CD4-positive, alpha-beta T cell treated with Interleukin-6 for 4 hours (primary cell): ENCODE measurements around the gene METTL25.
"Not testable (repeated sequence)": the region's sequence is repeated elsewhere in the genome, so short reads cannot be mapped to it uniquely, and the experiment has no call there.

Experiments
- DNase-seq: peaks from one replicate; pipeline ENCODE4 v3.0.0-alpha.2; 2020; ENCODE audit warnings: mixed read lengths

Gene METTL25, protein sequence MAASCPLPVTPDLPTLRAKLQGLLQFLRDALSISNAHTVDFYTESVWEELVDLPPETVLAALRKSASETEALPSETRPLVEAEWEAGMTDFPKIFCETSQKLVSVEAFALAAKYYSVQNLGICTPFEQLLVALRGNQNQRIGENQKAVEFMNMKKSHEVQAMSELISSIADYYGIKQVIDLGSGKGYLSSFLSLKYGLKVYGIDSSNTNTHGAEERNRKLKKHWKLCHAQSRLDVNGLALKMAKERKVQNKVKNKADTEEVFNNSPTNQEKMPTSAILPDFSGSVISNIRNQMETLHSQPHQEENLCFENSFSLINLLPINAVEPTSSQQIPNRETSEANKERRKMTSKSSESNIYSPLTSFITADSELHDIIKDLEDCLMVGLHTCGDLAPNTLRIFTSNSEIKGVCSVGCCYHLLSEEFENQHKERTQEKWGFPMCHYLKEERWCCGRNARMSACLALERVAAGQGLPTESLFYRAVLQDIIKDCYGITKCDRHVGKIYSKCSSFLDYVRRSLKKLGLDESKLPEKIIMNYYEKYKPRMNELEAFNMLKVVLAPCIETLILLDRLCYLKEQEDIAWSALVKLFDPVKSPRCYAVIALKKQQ

DNA sequence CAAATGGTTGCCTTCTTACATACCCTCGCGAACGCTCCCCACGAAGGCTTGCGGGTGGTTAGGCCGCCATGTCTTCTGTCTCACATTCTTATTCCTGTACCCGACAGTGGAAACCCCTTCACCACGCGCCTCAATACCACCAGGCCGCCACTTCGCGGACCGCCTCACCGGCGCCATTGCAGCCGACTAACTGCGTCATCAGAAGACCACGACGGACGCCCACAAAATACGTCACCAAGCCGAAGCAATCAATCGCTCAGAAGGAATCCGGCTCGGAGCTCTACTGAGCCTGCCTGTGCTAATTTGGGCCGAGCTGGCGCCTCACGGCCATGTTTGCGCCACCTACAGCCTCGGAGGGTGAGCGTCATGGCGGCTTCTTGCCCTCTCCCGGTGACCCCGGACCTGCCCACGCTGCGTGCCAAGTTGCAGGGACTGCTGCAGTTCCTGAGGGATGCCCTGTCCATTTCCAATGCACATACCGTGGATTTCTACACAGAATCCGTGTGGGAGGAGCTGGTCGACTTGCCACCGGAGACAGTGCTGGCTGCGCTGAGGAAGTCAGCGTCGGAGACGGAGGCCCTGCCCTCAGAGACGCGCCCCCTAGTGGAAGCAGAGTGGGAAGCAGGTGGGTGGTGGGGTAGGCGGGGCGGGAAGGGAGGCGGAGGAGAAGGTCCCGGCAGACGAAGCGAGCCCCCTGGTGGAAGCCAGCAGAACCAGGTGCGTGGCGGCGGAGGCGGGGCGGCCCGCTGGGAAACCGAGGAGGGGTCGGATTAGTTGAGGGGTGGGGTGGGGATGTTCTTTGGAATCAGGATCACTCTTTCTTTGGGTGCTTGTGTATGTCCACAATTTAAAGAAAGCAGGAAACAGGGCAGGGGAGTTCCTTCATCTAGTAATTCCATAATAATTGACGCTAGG, at the start of gene METTL25, which contains the start of gene CCDC59:
METTL25 (plus strand) TSS at position 330 of the 915 bp plus-strand sequence; CDS start at position 367, 37 bp downstream.
CCDC59 (minus strand) TSS at position 188 of the 915 bp plus-strand sequence; CDS start at position 177, 11 bp downstream.
- DNase-seq = peak; percentile 98

DNA sequence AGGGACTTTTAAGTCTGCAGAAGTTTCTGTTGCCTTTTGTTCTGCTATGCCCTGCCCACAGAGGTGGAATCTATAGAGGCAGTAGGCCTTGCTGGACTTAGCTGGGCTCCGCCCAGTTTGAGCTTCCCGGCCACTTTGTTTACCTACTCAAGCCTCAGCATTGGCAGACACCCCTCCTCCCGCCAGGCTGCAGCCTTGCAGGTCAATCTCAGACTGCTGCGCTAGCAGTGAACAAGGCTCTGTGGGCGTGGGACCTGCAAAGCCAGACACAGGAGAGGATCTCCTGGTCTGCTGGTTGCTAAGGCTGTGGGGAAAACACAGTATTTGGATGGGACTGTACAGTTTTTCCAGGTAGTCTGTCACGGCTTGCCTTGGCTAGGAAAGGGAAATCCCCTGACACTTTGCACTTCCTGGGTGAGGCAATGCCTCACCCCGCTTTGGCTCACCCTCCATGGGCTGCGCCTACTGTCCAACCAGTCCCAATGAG, 43.9 kb upstream of the METTL25 start:
- DNase-seq = no peak

DNA sequence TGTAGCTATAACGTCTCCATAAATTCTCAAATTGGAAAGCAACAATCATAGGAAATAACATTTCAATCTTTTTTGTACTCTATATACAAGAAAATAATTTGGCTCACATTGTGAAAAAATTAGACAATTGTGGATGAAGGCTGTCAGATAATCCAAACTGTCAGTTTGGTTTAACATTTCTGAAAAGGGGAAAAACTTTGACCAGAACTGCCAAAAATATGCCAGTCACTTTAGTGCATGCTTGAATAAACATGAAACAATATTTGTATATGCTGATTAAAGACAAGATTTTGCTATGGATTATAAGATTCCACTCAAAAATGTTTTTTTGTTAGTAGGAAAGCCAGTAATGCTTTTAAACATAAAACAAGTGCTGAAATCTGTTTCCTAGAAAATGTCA, 39.1 kb upstream of the METTL25 start:
- no peak for DNase-seq

DNA sequence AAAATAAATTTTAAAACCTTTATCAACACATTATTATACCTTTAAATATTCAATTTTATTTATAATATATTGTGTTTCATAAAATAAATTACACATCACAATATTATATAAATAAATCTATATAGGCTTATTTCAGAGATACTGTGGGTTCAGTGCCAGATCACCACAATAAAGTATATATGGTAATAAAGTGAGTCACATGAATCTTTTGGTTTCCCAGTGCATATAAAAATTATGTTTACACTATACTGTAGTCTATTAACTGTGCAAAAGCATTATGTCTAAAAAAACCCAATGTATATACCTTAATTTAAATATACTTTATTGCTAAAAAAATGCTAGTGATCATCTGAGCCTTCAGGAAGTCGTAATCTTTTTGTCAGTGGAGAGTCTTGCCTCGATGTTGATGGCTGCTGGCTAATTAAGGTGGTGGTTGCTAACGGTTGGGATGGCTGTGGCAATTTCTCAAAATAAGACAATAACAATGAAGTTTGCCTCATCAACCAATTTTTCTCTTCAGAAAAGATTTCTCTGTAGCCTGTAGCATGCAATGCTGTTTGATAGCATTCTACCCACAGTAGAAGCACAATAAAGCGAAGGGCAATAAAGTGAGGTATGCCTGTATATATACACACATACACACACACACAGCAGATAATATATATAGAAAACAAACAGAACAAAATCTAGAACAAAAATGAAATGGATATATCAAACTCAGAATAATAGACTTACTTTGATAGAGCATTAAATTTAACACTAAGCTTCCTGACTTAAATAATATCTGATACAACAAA, 32.6 kb upstream of the METTL25 start:
- no peak for DNase-seq

DNA sequence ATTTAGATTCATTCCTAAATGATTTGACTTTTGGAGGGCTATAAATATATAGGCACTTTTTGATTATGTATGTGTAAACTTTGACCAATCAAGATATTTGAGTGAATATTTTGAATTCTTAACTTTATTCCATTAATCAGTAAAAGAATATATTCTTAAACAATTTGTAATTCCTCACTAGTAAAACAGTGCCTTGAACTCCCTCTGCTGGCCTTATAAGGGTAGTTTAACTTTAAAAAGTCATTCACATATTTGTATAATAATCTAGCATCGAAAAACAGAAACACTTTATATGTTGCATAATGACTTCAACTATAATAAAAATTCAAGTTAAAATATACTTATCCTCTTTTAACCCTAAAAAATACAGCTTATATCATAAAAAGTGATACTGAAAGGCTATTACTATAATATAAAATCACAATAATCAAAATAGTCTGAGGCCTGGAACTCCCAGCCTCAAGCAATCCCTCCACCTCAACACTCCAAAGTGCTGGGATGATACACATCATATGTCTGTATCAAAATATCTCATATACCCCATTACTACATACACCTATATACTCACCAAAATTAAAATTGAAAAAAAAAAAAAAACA, 31.3 kb upstream of the METTL25 start:
- no peak for DNase-seq

DNA sequence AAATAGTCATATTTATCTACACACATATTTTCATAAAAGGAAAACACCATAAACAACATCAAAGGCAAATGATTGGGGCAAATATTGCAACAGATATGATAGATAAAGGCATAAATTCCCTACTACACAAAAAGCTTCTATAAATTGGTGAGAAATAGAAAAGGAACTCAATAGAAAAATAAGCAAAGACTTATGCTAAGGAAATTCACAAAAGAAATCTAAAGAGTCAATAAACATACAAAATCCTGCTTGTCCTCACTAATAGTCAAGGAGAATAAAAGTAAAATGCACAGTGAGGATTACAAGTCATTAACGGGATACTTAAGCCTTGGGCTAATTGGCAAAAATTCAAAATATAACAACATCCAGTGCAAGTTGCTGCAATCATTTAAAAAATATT, 30.5 kb upstream of the METTL25 start:
- no peak for DNase-seq

DNA sequence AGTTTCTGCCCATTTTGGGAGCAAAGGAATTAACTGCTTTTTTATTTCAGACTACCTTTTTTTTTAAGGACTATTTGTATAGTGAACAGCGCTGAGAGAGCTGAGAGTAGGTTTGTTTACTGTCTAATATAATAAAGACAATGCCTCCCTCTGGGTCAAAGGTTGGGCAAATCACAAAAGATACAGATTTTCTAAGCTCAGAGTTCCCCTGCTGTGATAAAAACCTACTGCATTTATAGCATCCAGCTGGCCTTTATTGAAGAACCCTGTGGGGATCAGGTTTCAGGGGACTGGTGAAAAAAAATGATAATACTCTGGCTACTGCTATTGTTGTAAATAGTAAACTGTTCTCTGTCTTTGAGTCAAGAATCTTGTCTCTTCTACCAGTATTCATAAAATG, 28.8 kb upstream of the METTL25 start:
- no peak for DNase-seq

DNA sequence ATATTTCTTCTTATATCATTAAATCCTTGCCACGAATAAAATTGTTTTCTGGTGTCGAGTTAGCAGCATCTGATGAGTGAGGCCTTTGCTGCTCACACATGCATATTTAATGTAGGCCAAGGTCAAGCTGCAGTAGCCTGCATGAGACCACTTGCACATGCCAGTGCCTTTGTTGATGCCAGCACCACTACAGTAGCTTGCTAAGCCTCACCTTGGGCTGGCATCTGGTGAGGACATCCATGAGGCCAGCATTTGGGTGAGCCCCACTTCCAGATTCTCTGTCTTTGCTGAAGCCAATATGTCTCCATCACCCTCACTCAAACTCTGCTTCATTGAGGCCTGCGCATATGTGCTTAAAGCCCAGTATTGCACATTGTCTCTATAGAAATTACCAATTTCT, 8.2 kb upstream of the METTL25 start:
- no peak for DNase-seq

DNA sequence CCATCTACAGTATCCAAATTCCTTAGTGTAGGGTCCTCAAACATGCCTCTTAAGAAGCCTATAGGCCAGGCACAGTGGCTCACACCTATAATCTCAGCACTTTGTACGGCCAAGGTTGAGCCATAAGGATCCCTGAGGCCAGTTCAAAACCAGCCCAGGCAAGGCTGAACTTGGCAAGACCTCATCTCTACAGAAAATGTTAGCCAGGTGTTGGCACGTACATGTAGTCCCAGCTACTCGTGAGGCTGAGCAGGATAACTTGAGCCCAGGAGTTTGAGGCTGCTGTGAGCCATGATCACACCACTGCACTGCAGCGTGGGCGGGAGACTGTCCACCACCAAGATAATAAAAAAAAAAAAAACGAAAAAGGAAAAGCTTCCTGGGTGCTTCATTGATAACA, 6.9 kb upstream of the METTL25 start:
- no peak for DNase-seq

DNA sequence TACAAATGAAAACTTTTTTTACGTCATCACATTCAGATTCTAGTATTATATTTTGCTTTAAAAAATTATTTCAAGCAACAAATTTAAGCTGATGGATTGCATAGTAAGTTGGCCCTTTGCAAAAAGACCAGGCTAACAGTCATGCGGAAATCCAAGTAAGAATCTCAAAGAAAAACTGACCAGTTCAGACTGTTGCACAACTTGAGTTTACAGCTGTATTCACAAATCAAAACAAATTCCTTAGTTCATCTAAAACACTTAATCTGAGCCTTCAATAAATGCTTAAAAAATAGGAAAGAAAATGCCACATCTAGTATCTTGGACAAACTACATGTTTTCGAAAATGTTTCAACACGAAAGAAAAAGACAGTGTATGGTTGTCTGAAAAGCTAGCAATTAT, 989 bp upstream of the METTL25 start:
- no peak for DNase-seq

DNA sequence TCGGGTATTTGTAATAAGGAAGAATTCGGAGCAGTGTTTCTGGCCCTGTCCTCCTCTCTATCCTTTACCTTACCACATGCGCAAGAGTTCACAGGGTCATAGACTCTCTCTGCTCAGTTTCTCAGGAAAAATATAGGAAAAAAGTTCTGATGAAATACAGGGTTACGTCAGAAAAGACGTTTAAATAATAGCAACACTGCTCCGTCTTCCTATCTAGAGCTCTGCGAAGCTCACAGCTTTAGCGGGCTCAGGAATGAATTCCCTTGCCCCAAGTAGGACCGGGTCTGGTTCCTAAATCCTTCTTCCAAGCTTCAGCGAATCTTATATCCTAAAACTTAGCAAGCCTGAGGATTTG, 507 bp upstream of the METTL25 start:
- DNase-seq = no peak

DNA sequence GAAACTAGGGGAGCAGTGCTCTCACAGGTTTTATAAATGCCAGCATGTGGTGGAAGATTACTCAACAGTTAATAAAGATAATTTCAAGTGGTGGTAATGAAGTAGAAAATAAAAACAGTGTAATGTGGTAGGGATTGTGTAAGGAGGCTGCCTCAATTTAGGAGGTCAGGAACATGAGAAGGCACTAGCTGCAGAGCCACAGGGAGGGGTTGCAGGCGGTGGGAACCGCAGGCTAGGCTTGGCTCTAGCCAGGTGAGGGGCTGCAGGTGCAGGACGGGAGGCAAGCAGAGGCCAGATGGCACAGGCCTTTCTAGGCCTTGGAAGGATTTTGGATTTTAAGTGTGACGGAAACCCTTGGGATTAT, 768 bp downstream of the METTL25 start:
- DNase-seq = peak; percentile 13

DNA sequence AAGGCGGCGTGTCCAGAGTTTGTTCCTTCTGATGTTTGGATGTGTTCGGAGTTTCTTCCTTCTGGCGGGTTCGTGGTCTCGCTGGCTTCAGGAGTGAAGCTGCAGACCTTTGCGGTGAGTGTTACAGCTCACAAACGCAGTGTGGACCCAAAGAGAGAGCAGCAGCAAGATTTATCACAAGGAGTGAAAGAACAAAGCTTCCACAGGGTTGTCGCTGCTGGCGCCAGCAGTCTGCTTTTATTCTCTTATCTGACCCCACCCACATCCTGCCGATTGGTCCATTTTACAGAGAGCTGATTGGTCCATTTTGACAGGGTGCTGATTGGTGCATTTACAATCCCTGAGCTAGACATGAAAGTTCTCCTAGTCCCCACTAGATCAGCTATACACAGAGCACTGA, 2.5 kb downstream of the METTL25 start:
- not testable (repeated sequence) for DNase-seq

DNA sequence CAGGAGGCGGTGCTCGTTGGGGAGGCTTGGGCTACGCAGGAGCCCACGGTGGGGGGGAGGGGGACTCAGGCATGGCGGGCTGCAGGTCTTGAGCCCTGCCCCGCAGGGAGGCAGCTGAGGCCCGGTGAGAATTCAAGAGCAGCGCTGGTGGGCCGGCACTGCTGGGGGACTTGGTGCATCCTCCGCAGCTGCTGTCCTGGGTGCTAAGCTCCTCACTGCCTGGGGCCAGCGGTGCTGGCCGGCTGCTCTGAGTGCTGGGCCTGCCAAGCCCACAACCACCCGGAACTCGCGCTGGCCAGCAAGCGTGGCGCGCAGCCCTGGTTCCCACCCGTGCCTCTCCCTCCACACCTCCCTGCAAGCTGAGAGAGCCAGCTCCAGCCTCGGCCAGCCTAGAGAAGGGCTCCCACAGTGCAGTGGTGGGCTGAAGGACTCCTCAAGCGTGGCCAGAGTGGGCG, 3.2 kb downstream of the METTL25 start:
- no peak for DNase-seq

DNA sequence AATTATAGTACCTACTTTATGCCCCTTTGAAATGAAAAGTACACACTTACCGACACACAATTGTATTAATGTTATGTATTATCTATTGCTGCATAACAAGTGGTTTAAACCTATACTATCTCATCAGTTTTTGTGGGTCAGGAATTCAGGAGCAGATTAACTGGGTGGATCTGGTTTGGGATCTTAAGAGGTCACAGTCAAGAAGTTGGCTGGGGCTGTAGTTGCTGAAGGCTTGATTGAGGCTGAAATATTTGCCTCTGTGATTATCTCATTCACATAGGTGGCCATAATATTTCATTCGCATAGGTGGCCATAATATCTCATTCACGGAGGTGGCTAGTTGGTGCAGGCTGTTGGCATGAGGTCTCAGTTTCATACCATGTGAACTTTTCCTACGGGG, 5.7 kb downstream of the METTL25 start:
- no peak for DNase-seq

DNA sequence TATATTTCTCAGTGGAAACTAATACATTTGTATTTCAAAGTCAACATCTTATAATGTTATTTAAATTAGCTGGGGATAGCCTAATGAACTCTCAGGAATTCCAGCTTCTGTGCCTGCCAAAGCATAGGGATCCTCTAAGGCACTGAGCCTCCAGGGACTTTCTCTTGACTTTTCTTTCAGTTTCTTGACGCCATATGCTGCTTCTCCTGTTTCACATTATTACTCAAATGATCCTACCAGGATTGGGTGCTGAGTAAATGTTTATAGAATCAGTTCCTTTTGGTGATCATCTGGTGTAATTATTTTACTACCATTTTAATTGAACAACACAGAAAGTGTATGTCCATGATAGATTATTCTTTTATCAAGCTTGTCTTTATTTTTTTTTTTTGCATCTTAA, 7.9 kb downstream of the METTL25 start:
- DNase-seq = no peak

DNA sequence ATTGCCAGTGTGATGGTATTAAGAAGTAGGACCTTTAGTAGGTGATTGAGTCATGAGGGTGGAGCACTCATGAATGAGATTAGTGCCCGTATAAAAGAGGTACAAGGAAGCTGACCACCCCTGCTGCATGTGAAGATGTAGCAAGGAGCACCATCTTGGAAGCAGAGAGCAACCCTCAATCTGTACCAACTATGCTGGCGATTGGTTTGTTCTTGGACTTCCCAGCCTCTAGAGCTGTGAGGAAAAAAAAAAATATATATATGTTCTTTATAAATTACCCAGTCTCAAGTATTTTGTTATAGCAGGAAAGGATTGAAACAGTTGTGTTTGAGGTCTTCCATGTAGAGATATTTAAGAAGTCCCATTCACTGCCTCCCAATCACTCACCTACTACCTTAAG, 16.9 kb downstream of the METTL25 start:
- DNase-seq = no peak

DNA sequence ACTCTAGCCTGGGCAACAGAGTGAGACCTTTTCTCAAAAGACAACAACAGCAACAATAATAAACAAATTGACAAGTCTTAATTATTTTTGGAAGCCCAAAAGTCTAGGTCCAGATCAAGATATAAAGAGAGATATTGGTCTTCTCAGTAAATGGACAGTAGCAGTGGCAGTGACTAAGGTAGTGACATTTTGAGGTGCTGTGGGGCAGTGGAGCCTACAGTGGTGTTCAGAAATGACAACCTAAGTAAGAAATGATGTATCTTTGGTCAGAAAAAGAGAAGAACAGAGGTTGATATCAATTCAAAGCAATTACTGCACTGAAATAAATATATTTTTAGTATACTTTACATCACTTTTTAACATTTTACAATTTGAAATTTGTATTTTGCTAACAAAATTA, 20.7 kb downstream of the METTL25 start:
- DNase-seq = no peak

DNA sequence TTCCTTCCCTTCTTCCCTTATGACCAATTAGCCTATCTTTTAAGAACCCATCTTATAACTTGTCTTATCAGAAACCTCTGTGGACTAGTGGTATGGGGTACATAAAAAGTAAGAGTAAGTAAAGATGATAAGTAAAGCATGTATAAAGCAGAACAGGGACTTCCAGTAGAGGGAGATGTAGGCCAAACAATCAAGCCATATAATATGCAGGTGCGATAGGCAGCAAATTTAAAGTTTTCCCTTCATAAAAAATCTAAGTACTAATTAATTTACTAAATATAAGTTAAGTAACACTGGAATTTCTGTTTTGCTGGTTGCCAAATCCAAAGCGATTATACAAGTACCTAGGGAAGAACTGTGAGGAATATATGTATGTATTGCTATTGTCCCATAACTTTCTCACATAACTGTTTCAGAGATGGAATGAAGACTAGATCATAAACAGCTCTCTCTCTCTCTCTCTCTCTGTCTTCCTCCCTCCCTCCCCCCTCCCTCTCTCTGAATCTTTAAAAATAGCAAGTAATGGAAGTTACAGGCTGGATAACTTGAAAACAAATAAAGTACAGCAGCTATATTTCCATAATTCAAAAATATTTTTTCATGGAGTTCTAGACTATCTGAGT, 25.7 kb downstream of the METTL25 start:
- DNase-seq = no peak

DNA sequence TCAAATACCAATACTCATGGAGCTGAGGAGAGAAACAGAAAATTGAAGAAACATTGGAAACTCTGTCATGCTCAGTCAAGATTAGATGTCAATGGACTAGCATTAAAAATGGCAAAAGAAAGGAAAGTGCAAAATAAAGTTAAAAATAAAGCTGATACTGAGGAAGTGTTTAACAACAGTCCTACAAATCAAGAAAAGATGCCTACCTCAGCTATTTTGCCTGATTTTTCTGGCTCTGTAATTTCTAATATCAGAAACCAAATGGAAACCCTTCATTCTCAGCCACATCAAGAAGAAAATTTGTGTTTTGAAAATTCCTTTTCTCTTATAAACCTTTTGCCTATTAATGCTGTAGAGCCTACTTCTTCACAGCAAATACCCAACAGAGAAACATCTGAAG, 40.5 kb downstream of the METTL25 start:
- DNase-seq = no peak

DNA sequence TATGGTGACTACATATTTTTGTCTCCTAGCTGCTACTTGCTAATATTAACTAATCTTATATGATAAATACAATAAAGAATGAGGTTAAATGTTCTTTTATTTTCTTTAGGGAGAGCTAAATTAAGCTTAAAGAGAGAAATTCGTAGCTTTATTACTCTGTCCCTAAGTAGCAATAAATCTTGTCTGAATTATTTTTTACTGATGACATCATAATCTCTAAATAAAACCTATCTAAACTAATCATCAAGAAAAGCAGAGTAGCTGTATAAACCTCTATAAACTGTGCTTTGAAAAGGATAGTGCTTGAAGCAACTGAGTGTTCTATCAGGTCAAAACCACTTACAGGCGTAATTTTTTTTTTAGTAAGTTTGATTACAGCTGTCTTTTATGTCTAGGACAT, 42.5 kb downstream of the METTL25 start:
- DNase-seq = no peak

DNA sequence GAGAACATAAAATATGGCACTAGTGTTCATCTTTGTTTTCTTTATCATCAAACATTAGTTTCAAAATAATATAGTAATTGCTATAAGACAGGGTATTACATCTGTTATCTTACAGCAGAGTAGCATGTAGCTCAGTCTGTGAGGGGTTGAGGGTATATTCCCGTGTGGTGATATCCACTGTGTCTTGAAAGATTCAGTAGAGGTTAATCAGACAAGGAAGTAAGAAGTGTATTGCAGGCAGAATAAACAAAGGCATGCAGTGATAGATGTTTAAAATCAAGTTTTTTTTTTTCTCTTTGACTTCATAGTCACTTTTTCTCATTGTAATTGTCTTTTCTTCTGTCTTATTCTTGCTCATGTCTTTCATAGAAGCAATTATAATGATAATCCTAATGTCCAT, 48.3 kb downstream of the METTL25 start:
- DNase-seq = no peak
